ENCODE data around the gene CPN1.

DNA sequence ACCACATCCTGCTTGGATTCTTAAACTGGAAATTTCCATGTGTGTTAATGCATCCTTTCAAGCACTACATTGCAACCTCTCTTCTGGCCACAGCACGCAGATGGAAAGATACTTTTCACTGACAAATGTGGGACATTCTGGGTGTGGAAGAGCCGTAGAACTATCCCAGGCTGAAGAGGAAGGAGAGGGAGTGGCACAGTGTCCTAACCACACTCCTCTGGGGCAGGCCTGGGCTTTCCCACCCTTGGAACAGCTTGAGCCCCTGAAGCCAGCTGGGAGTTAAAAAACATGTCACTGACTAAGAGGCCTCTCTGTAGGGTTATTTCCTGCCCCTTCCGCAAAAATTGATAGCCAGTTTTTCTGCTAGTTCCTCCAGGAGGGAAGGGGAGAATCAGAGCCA lies 37.9 kb downstream of the CPN1 start:
- TF ChIP-seq, protein P1, sequence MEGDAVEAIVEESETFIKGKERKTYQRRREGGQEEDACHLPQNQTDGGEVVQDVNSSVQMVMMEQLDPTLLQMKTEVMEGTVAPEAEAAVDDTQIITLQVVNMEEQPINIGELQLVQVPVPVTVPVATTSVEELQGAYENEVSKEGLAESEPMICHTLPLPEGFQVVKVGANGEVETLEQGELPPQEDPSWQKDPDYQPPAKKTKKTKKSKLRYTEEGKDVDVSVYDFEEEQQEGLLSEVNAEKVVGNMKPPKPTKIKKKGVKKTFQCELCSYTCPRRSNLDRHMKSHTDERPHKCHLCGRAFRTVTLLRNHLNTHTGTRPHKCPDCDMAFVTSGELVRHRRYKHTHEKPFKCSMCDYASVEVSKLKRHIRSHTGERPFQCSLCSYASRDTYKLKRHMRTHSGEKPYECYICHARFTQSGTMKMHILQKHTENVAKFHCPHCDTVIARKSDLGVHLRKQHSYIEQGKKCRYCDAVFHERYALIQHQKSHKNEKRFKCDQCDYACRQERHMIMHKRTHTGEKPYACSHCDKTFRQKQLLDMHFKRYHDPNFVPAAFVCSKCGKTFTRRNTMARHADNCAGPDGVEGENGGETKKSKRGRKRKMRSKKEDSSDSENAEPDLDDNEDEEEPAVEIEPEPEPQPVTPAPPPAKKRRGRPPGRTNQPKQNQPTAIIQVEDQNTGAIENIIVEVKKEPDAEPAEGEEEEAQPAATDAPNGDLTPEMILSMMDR (IDR thresholded peaks at IDR 0.05; ENCODE audit: low read length): no peak
- TF ChIP-seq EZH2 (optimal IDR thresholded peaks at IDR 0.05; ENCODE audit: low read depth, low read length) (no peak), EZH2phosphoT487 (IDR thresholded peaks at IDR 0.05; ENCODE audit: low read length) (no peak)
